Measurements from ENCODE around the gene NCCRP1.

- no peak for TF ChIP-seq POLR2AphosphoS5 (IDR thresholded peaks at IDR 0.05)
- TF ChIP-seq POLR2A (IDR thresholded peaks at IDR 0.05): no peak
Measured at GRCh38 chr19:39156326-39157230, 40.2 kb upstream of the NCCRP1 start.
